ENCODE data around the gene IL1A.

The IL1A gene

GRCh38 chr2:112757265-112757664, 27.0 kb downstream of the IL1A start:
- no peak for DNase-seq

DNA sequence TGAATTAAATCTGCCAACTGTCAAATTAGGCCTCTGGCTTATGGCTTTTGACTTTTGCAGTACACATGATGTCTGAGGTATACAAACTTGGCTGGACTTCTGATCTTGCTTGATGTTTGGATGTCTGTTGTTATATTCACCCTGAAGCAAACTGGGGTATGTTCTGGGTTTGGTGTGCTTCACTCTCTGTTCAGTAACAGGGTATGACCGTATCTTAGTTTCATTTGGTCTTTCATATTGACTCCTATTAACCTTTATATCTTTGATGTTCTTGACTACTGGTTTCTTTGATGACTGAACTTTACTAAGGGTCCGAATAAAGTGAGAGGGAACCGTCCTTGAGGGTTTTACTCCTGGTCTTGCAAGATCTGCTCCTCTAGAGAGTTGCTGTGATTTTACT, 28.1 kb downstream of the IL1A start:
- DNase-seq = no peak

GRCh38 chr2:112755444-112755843, 28.8 kb downstream of the IL1A start:
- DNase-seq = no peak

GRCh38 chr2:112754564-112754963, 29.7 kb downstream of the IL1A start:
- no peak for DNase-seq

DNA sequence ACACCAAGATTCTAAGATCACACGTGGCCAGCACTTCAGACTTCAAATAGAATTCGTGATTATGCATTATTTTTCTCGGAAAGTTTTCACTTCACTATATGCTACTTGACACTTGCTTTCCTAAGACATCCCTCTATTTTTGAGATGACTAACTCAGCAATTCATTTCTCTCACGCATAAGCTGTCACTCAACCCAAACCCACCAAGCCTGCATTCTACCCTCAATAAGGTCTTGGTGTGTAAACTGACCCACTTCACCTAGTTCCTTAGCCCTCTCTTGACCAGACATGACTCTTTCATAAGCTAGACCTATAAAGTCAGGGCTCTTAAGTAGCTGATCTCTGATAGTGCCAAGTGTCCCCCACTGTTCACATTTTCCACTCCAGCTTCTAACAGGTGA, 31.6 kb downstream of the IL1A start:
- DNase-seq = no peak

DNA sequence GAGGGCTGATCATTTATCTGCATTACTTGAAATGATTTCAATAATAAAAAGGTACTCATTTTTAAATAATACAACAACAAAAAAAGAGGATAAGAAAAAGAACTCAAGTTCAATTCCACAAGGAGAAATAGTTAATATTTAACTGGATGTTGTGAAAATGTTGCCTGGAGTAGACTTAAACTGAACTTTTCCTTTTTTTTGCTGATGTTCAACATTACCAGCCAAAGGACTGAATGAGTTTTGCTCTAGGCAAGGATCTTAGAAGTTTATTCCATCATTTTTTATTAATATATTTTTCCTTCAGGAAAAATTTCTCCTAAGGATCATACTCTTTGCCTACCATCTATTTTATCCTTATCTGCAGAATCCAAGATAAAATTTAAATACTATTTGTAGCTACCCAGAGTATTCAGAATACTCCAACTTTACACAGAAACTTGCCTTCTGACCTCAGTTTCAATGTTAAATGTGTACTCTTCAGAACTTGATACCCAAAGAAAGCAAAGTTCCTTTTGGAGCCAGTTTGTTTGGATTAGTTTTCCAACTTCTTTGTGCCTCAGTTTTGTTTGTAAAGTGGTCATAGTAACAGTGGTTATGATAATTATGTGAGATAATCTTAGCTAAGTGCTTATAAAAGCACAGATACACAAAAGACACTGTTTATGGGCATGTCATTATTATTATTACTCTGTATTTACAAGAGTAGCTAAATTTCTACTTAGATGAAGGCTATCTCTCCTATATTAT, 32.7 kb downstream of the IL1A start:
- DNase-seq = no peak

DNA sequence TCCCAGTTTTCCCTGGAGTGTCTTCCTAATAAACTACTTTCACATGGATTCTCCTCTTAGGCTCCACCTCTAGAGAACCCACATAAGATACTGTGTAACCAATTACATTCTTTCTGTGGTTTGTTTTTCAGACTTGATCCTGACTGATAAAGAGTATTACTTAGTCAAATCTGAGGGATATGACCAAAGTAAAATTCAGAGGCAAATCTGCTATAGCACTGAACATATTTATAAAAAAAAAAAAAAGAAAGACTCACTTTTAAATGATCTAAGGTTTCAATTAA, 33.8 kb downstream of the IL1A start:
- no peak for DNase-seq

DNA sequence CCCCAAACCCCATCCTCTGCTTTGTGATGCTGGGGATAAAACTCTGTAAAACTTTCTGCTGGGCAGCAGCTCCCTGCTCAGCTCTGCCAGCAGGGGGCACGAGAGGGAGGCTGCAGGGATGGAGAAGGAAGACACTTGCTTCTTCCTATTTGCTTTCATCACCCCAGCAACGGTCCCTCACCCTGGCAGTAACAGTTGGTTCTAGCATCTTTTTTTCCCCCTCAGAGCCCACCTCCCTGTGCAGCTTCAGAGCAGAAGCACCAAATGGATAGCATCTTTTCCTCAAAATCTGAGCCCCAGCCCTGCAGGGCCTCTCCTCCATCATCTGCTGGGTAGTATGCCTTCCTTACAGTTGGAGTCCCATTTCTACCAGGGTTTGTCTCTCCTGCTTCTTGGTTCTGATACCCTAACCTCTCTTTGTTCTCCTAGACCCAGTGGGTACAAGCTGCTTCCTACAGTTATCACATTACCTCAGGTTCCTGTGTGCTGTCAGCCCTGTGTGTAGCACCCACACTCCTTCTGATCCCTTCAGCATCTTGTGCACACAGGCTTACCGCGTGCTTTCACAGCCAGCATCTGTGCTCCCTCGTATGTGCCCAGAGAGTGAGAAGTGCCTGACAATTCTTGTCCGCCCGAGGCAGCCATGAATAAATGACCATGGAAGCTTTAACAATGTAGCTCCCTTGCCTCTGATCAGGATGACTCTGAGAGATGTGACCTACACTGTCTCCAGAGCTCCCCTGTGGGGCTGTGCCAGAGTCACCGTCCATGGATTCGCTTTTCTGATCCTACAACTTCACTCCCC, 34.3 kb downstream of the IL1A start:
- no peak for DNase-seq

DNA sequence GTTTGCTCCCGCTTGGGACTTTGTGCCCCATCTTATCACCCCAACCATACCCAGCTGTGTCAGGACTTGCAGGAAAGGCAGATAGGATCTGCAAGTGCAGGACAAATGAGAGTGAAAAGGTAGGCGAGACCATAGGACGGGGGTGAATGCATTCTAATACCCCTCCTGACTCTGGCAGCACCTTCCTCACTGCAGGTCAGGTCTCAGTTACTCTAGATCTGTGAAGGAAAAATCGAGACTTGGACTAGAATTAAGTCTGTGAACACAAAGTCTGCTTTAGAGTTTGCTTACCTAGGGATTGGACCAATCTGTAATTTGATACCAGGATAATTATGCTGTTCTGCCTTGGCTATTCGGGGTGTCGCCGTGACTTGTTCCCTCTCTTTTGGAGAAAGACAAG, 43.8 kb downstream of the IL1A start:
- DNase-seq = no peak

DNA sequence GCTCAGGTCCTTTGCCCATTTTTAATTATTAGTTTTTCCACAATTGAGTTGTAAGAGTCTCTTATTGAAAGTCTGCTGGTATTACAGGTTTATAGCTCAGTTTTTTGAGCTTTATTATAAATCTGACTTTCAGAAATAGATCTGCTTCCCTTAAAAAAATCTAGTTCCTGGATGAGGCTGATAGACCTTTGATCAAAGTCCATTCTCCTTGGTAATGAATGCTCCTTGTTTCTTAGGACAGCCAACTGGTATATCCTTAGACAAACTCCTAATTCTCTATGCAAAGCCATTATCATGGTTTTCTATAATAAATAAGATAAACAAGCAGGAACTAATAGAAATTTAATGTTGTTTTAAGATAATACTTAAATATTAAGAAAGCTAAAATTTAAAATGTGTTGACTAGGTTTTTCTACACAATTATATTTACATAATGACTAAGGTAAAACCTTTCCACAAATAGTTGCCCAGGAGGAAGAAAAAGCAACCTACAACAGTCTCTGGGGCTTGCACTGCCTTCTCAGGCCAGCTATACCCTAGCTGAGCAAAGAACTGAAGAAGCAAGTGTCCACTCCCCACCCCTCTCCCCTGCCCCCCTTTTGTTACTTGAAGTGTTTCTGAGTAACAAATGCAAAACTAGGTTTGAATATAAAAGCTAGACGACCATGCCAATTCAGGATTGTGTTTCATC, 46.6 kb downstream of the IL1A start:
- no peak for DNase-seq

- DNase-seq = no peak
Observed at GRCh38 chr2:112733871-112734270, 50.4 kb downstream of the IL1A start.

- no peak for DNase-seq
Observed at GRCh38 chr2:112733456-112733855, 50.8 kb downstream of the IL1A start.

GRCh38 chr2:112731479-112731878, 52.8 kb downstream of the IL1A start:
- no peak for DNase-seq

- DNase-seq = no peak
Observed at GRCh38 chr2:112730791-112731190, 53.5 kb downstream of the IL1A start.

GRCh38 chr2:112730216-112730615, 54.1 kb downstream of the IL1A start:
- no peak for DNase-seq

- no peak for DNase-seq
Observed at GRCh38 chr2:112728378-112729175, 55.7 kb downstream of the IL1A start.

GRCh38 chr2:112728029-112728362, 56.3 kb downstream of the IL1A start:
- DNase-seq = no peak

DNA sequence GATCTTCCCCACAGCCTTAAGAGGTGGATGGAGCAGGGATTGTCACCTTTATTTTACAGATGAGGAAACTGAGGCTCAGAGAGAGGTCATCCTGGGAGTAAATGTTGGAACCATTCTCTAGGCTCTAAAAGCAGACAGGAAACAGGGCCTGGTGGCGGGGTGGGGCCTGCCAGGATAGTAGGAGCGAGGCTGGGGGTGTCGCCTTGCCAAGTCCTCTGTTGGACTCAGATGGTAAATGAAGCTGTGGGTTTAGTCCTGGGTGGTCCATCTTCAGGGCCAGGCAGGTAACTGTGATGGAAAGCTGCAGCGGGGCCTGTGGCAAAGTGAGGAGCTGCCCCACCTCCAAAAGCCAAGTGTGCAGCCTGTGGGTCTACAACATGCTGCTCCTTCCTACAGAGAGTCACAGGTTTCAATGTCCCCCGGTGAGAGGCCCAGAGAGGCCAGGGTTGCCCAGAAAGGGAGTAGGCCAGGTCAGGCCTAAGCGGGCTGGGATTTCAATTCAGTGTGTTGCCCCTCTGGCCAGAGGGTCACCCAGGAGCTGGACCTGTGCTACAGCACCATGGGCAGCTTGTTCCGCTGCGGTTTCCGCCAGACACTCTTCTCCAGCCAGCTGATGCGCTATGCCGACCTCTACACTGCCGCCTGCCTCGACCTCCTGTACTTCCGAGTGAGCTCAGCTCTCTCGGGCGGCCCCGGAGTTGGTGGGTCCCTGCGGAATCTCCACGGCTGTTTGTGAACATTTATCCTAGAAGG, 56.8 kb downstream of the IL1A start:
- no peak for DNase-seq

DNA sequence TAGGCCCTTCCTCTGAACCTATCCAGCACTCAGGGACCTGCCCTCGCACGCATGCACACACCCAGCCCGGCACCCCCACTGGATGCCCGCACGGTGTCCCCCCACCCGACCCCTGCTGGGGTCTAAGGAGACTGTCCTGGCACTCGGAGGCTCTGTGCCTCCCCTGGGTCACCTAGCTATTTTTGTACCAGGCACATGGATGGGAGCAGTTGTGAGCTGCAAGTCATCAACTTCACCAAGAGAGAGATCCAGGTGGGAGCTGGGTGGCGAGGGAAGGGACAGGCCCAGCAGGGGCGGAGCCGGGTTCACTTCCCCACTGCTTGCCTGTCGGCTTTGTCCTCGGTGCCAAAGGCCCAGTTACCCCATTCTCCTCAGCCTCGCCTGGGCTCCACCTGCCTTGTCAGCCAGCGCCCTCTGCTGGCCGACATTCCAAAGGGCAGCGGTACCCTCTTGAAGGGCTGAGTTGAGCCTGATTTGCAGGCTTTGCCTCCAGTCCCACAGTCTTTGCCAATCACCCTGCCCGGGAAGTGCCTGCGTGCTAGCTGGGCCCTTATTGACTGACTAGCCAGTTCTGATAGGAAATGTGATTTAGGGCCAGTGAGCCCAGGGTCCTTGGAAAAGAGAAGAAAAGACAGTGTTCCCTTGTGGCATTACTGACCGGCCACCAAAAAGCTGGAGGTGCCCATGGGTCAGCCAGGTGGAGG, 57.7 kb downstream of the IL1A start:
- DNase-seq = peak; percentile 42

DNA sequence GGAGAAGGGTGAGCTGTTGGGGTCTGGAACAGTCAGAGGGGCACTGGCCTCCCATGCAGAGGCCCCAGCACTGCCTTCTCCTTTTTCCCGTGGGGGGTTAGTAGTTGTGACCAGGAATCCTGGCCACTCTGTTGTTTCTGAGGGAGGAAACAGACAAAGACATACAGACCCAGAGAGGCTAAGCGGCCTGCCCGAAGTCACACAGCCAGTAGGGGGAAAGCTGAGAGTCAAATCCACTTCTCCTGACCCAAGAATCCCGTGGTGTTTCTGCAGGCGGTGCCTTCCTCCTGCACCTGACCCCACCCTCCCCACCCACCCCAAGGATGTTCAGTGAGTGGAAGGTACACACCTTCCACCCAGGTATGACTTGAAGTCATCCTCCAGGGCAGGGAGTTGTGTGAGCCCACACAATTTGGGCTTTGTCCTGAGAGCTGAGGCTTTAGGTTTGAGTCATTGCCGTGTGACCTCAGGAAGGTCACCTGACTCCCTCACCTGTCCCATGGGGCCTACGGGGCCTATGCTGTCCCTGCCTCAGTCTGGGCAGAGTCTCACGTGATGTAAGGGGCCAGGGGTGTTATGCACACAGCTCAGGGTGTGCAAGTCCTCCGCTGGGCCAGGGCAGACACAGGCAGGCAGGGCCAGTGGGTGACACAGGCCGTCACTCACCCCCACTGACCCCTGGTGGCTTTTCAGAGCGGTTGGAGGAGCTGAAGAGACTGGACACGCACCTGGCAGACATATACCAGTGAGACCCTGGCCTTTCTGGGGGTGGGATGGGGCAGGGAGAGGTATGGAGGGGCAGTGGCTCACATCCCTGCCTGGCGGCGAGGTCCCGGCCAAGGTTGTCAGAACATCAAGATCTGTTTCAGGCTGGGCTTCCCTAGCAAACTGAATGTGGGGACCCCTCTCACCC, 58.5 kb downstream of the IL1A start:
- no peak for DNase-seq
